ENCODE results near the gene SKAP1. TPM values are rescaled to one million over a fixed set of nuclear protein-coding genes. Genes with fewer than 3 reads are reported as not detected.

The SKAP1 gene
- total RNA-seq, 2 experiments from 2014 or later = 52.8 to 53.2 TPM

- POLR2A ChIA-PET = interaction anchor here (0.8 to 1.6 kb wide), 2 partner anchors 23 to 52 kb away, joined by 3 to 5 read pairs; partner anchors contain the start of gene NFE2L1
- CTCF ChIA-PET = interaction anchor here (1.1 to 1.7 kb wide), 4 partner anchors 15 to 493 kb away, joined by 3 to 7 read pairs (median 4); partner anchors contain the start of gene HOXB5
These were observed 329.4 kb downstream of the SKAP1 start for GRCh38 chr17:48100591-48101011.

- CTCF ChIA-PET = interaction anchor here (0.6 to 1.7 kb wide), 4 partner anchors 15 to 493 kb away, joined by 3 to 7 read pairs (median 4); partner anchors contain the start of gene HOXB5
- POLR2A ChIA-PET = interaction anchor here (1.6 kb wide), 1 partner anchor 52 kb away, joined by 5 read pairs; the partner anchor contains the start of gene NFE2L1
These were observed 329.9 kb downstream of the SKAP1 start for GRCh38 chr17:48100160-48100559.

- POLR2A ChIA-PET = no interaction called here
- CTCF ChIA-PET = interaction anchor here (0.6 to 1.6 kb wide), 3 partner anchors 12 to 379 kb away, joined by 3 to 4 read pairs (median 4); partner anchors contain the start of gene SNX11
These were observed 334.4 kb downstream of the SKAP1 start for GRCh38 chr17:48095611-48096010.

- ChIA-PET CTCF (interaction anchor here (0.6 to 2.0 kb wide), 4 partner anchors 10 to 75 kb away, joined by 3 to 6 read pairs (median 3); no protein-coding TSS in a partner anchor), POLR2A (no interaction called here)
These were observed 336.5 kb downstream of the SKAP1 start for GRCh38 chr17:48093341-48094045.

- ChIA-PET CTCF (no interaction called here), POLR2A (no interaction called here)
These were observed 345.1 kb downstream of the SKAP1 start for GRCh38 chr17:48084932-48085331.

Other genes with a start within 250 kb of the SKAP1 start
- gene HOXB1, start 100.8 kb upstream of the SKAP1 start, total RNA-seq = not detected
- 10 to 100 TPM; 13.0 to 13.4 TPM for gene HOXB2, start 114.9 kb upstream of the SKAP1 start, total RNA-seq
- gene HOXB4, start 148.1 kb upstream of the SKAP1 start, total RNA-seq = 1 to 10 TPM; 3.3 to 3.8 TPM
- gene HOXB3, start 160.0 kb upstream of the SKAP1 start, total RNA-seq = 1 to 10 TPM; 3.0 to 3.5 TPM
- not detected for gene HOXB5, start 163.6 kb upstream of the SKAP1 start, total RNA-seq
- under 1 TPM; 0.25 to 0.48 TPM for gene HOXB6, start 174.8 kb upstream of the SKAP1 start, total RNA-seq
- gene HOXB7, start 180.8 kb upstream of the SKAP1 start, total RNA-seq = under 1 TPM; 0.59 to 0.73 TPM
- under 1 TPM in 1 of 2 experiments, not detected in 1; 0.19 TPM for gene HOXB8, start 185.1 kb upstream of the SKAP1 start, total RNA-seq
- gene HOXB9, start 196.1 kb upstream of the SKAP1 start, total RNA-seq = 1 to 10 TPM; 5.1 to 5.5 TPM